ENCODE data around the gene COPZ2.
"Not testable (repeated sequence)": the region's sequence is repeated elsewhere in the genome, so short reads cannot be mapped to it uniquely, and the experiment has no call there.

COPZ2 gene

GRCh38 chr17:48025040-48025903, 12.3 kb downstream of the COPZ2 start:
- H3K27ac ChIP-seq (ENCODE audit: low read depth, low read length): peak overlapping the region; percentile 85
- no peaks in the 10 kb centered on the region for H3K9me3 ChIP-seq (ENCODE audit: control insufficient read depth in 5 of 5, low read length in 5 of 5)
- H3K9ac ChIP-seq (ENCODE audit: low read length in 5 of 5): peak overlapping the region in 4 of 5 donors; percentile 38 to 79 (median 46)
- H3K4me3 ChIP-seq (ENCODE audit: low read depth in 1 of 5, low read length in 5 of 5): peak overlapping the region; percentile 69 to 94 (median 79)
- no peaks in the 10 kb centered on the region for H3K36me3 ChIP-seq (ENCODE audit: control insufficient read depth in 5 of 5, insufficient read depth in 5 of 5, low read length in 5 of 5)
- no peaks in the 10 kb centered on the region for H3K27me3 ChIP-seq (ENCODE audit: control insufficient read depth in 5 of 5, insufficient read depth in 4 of 5, low read length in 5 of 5)
- peaks cover 13 to 39% (median 36%) of the 10 kb centered on the region in 5 donors for H3K4me1 ChIP-seq (ENCODE audit: control insufficient read depth in 5 of 5, insufficient read depth in 5 of 5, low read length in 5 of 5)

- H3K9ac ChIP-seq (ENCODE audit: low read length in 5 of 5): peak overlapping the region in 4 of 5 donors; percentile 16 to 59 (median 46)
- peaks cover 13 to 39% (median 36%) of the 10 kb centered on the region in 5 donors for H3K4me1 ChIP-seq (ENCODE audit: control insufficient read depth in 5 of 5, insufficient read depth in 5 of 5, low read length in 5 of 5)
- peak overlapping the region; percentile 61 to 79 (median 69) for H3K4me3 ChIP-seq (ENCODE audit: low read depth in 1 of 5, low read length in 5 of 5)
- H3K27me3 ChIP-seq (ENCODE audit: control insufficient read depth in 5 of 5, insufficient read depth in 4 of 5, low read length in 5 of 5): peaks cover 0 to 3% (median 0%) of the 10 kb centered on the region in 5 donors
- H3K9me3 ChIP-seq (ENCODE audit: control insufficient read depth in 5 of 5, low read length in 5 of 5): no peaks in the 10 kb centered on the region
- H3K27ac ChIP-seq (ENCODE audit: low read depth, low read length): peak overlapping the region; percentile 50
- no peaks in the 10 kb centered on the region for H3K36me3 ChIP-seq (ENCODE audit: control insufficient read depth in 5 of 5, insufficient read depth in 5 of 5, low read length in 5 of 5)
Observed at GRCh38 chr17:48024149-48025039, 13.2 kb downstream of the COPZ2 start.

GRCh38 chr17:48023400-48024148, 14.0 kb downstream of the COPZ2 start:
- Histone ChIP-seq H3K9ac (ENCODE audit: low read length in 5 of 5) (peak overlapping the region in 4 of 5 donors; percentile 16 to 61 (median 54)), H3K9me3 (ENCODE audit: control insufficient read depth in 5 of 5, low read length in 5 of 5) (no peaks in the 10 kb centered on the region), H3K4me1 (ENCODE audit: control insufficient read depth in 5 of 5, insufficient read depth in 5 of 5, low read length in 5 of 5) (peaks cover 13 to 39% (median 36%) of the 10 kb centered on the region in 5 donors), H3K27me3 (ENCODE audit: control insufficient read depth in 5 of 5, insufficient read depth in 4 of 5, low read length in 5 of 5) (peaks cover 0 to 3% (median 0%) of the 10 kb centered on the region in 5 donors), H3K36me3 (ENCODE audit: control insufficient read depth in 5 of 5, insufficient read depth in 5 of 5, low read length in 5 of 5) (no peaks in the 10 kb centered on the region), H3K4me3 (ENCODE audit: low read depth in 1 of 5, low read length in 5 of 5) (peak overlapping the region in 4 of 5 donors; percentile 61 to 79 (median 68)), H3K27ac (ENCODE audit: low read depth, low read length) (peak overlapping the region; percentile 50)

- no peak overlapping the region for H3K4me3 ChIP-seq (ENCODE audit: low read depth in 1 of 5, low read length in 5 of 5)
- peaks cover 13 to 42% (median 36%) of the 10 kb centered on the region in 5 donors for H3K4me1 ChIP-seq (ENCODE audit: control insufficient read depth in 5 of 5, insufficient read depth in 5 of 5, low read length in 5 of 5)
- peaks cover 0 to 3% (median 0%) of the 10 kb centered on the region in 5 donors for H3K27me3 ChIP-seq (ENCODE audit: control insufficient read depth in 5 of 5, insufficient read depth in 4 of 5, low read length in 5 of 5)
- H3K27ac ChIP-seq (ENCODE audit: low read depth, low read length): no peak overlapping the region
- H3K9me3 ChIP-seq (ENCODE audit: control insufficient read depth in 5 of 5, low read length in 5 of 5): no peaks in the 10 kb centered on the region
- no peaks in the 10 kb centered on the region for H3K36me3 ChIP-seq (ENCODE audit: control insufficient read depth in 5 of 5, insufficient read depth in 5 of 5, low read length in 5 of 5)
- peak overlapping the region in 1 of 5 donors; percentile 25 for H3K9ac ChIP-seq (ENCODE audit: low read length in 5 of 5)
Observed at GRCh38 chr17:48022901-48023300, 14.7 kb downstream of the COPZ2 start.

- Histone ChIP-seq H3K27ac (ENCODE audit: low read depth, low read length) (no peak overlapping the region), H3K36me3 (ENCODE audit: control insufficient read depth in 5 of 5, insufficient read depth in 5 of 5, low read length in 5 of 5) (no peaks in the 10 kb centered on the region), H3K4me3 (ENCODE audit: low read depth in 1 of 5, low read length in 5 of 5) (no peak overlapping the region), H3K4me1 (ENCODE audit: control insufficient read depth in 5 of 5, insufficient read depth in 5 of 5, low read length in 5 of 5) (peaks cover 13 to 42% (median 35%) of the 10 kb centered on the region in 5 donors), H3K27me3 (ENCODE audit: control insufficient read depth in 5 of 5, insufficient read depth in 4 of 5, low read length in 5 of 5) (peaks cover 0 to 3% (median 0%) of the 10 kb centered on the region in 5 donors), H3K9me3 (ENCODE audit: control insufficient read depth in 5 of 5, low read length in 5 of 5) (no peaks in the 10 kb centered on the region), H3K9ac (ENCODE audit: low read length in 5 of 5) (no peak overlapping the region)
Observed at GRCh38 chr17:48021934-48022333, 15.7 kb downstream of the COPZ2 start.

- H3K4me3 ChIP-seq (ENCODE audit: low read depth in 1 of 5, low read length in 5 of 5); H3K9me3 ChIP-seq (ENCODE audit: control insufficient read depth in 5 of 5, low read length in 5 of 5); H3K27me3 ChIP-seq (ENCODE audit: control insufficient read depth in 5 of 5, insufficient read depth in 4 of 5, low read length in 5 of 5); H3K9ac ChIP-seq (ENCODE audit: low read length in 5 of 5); H3K27ac ChIP-seq (ENCODE audit: low read depth, low read length); H3K4me1 ChIP-seq (ENCODE audit: control insufficient read depth in 5 of 5, insufficient read depth in 5 of 5, low read length in 5 of 5); H3K36me3 ChIP-seq (ENCODE audit: control insufficient read depth in 5 of 5, insufficient read depth in 5 of 5, low read length in 5 of 5): not testable (repeated sequence)
Observed at GRCh38 chr17:48017817-48018158, 19.8 kb downstream of the COPZ2 start.

DNA sequence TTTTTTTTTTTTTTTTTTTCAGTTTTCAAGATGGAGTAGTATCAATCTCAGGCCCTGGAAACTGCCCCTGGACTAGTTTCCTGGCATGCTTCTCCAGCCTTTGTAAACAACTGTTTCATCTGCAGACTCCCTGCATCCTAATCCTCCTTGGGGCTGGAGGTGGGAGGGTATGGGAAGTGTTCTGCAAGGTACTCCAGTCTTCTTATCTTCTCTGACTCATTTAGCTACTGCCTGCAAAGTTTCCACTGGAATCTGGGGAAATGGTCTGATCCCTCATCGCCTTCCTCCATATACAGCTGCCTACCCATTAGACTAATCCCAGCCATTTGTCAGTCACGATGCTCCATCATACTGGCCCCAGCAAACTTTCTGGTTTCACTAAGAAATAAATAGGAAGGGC, 21.5 kb downstream of the COPZ2 start:
- Histone ChIP-seq H3K27ac (ENCODE audit: low read depth, low read length) (no peak overlapping the region), H3K4me3 (ENCODE audit: low read depth in 1 of 5, low read length in 5 of 5) (no peak overlapping the region), H3K9ac (ENCODE audit: low read length in 5 of 5) (no peak overlapping the region), H3K36me3 (ENCODE audit: control insufficient read depth in 5 of 5, insufficient read depth in 5 of 5, low read length in 5 of 5) (no peaks in the 10 kb centered on the region), H3K4me1 (ENCODE audit: control insufficient read depth in 5 of 5, insufficient read depth in 5 of 5, low read length in 5 of 5) (peaks cover 2 to 17% (median 12%) of the 10 kb centered on the region in 5 donors), H3K27me3 (ENCODE audit: control insufficient read depth in 5 of 5, insufficient read depth in 4 of 5, low read length in 5 of 5) (peaks cover 4 to 15% (median 13%) of the 10 kb centered on the region in 5 donors), H3K9me3 (ENCODE audit: control insufficient read depth in 5 of 5, low read length in 5 of 5) (no peaks in the 10 kb centered on the region)

DNA sequence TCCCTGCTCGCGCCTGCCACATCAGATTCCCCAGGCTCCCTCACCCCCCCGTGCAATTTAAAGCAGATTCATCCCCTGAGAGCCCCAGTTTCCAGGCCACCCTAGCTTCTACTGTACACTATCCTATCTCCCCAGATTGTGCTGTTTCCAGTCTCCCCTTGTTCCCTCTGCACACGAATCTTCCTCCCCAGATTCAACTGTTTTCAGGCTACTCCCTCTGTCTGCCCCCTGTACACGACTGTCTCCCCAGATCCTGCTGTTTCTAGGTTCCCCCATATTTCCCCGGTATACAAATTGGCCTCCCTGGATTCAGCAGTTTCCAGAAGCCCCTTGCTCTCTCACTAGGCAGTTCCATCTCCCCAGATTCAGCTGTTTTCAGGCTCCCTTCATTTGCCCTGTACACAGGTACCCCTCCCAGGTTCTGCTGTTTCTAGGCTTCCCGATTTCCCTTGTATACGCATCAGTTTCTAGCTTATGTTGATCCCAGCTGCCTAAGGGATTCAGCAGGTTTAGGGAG, 22.9 kb downstream of the COPZ2 start:
- H3K9ac ChIP-seq (ENCODE audit: low read length in 5 of 5): no peak overlapping the region
- no peak overlapping the region for H3K27ac ChIP-seq (ENCODE audit: low read depth, low read length)
- no peak overlapping the region for H3K4me3 ChIP-seq (ENCODE audit: low read depth in 1 of 5, low read length in 5 of 5)
- H3K27me3 ChIP-seq (ENCODE audit: control insufficient read depth in 5 of 5, insufficient read depth in 4 of 5, low read length in 5 of 5): peaks cover 4 to 16% (median 12%) of the 10 kb centered on the region in 5 donors
- peaks cover 2 to 17% (median 12%) of the 10 kb centered on the region in 5 donors for H3K4me1 ChIP-seq (ENCODE audit: control insufficient read depth in 5 of 5, insufficient read depth in 5 of 5, low read length in 5 of 5)
- no peaks in the 10 kb centered on the region for H3K36me3 ChIP-seq (ENCODE audit: control insufficient read depth in 5 of 5, insufficient read depth in 5 of 5, low read length in 5 of 5)
- H3K9me3 ChIP-seq (ENCODE audit: control insufficient read depth in 5 of 5, low read length in 5 of 5): no peaks in the 10 kb centered on the region

- Histone ChIP-seq H3K9me3 (ENCODE audit: control insufficient read depth in 5 of 5, low read length in 5 of 5) (no peaks in the 10 kb centered on the region), H3K36me3 (ENCODE audit: control insufficient read depth in 5 of 5, insufficient read depth in 5 of 5, low read length in 5 of 5) (no peaks in the 10 kb centered on the region), H3K27ac (ENCODE audit: low read depth, low read length) (no peak overlapping the region), H3K4me1 (ENCODE audit: control insufficient read depth in 5 of 5, insufficient read depth in 5 of 5, low read length in 5 of 5) (peaks cover 2 to 17% (median 12%) of the 10 kb centered on the region in 5 donors), H3K27me3 (ENCODE audit: control insufficient read depth in 5 of 5, insufficient read depth in 4 of 5, low read length in 5 of 5) (peaks cover 4 to 16% (median 10%) of the 10 kb centered on the region in 5 donors), H3K4me3 (ENCODE audit: low read depth in 1 of 5, low read length in 5 of 5) (no peak overlapping the region), H3K9ac (ENCODE audit: low read length in 5 of 5) (no peak overlapping the region)
Observed at GRCh38 chr17:48013876-48014594, 23.6 kb downstream of the COPZ2 start.

Data from subcutaneous abdominal adipose tissue (tissue), 5 donors.